HG03469 (cell line): ENCODE data around the gene RXRA.

Experiments used
- ATAC-seq: cut with Tn5 transposase; IDR thresholded peaks from one replicate; pipeline ENCODE4 v1.9.1; 2021; ENCODE audit warnings: mild to moderate bottlenecking, moderate library complexity, moderate number of reproducible peaks; ENCODE audit not compliant: unreplicated experiment

RXRA gene

DNA sequence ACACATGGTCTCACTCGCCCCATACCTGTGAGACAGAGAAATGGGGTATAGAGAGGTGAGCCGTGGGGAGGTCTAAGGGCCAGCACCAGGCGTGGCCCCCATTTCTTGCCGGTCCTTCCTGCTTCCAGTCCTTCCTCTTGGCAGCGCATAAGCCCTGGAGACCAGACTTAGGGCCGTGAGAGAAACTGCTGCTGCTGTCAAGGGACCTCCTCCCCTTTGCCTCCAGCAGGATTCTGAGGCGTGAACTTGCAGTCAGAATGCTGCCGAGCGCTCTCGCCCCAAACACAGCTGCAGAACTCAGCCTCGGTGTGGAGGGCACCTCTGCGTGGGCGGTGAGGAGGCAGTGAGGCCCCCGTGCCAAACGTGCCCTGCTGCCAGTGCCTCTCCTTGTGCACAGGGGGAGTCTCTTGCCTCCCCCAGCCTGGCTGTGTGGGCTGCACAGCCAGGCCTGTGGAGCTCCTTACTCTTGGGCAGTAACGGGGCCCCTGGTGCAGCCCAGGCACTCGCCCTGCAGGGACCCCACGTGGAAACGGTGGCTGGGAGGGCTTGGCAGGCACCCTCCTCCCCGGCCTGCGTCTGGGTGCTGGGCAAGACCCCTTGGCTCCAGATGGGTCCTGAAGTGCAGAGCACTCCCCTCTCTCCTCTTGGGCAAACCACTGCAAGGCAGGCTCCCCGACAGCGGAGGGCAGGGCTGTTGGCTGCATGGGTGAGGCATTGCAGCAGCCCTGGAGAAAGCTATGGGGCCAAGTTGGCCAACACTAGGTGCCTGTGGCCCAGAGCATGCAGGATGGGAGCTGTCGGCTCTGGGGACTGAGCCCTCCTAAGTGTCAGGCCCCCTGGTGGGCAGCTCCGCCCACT, 85.4 kb downstream of the RXRA start:
- ATAC-seq, result no peak

DNA sequence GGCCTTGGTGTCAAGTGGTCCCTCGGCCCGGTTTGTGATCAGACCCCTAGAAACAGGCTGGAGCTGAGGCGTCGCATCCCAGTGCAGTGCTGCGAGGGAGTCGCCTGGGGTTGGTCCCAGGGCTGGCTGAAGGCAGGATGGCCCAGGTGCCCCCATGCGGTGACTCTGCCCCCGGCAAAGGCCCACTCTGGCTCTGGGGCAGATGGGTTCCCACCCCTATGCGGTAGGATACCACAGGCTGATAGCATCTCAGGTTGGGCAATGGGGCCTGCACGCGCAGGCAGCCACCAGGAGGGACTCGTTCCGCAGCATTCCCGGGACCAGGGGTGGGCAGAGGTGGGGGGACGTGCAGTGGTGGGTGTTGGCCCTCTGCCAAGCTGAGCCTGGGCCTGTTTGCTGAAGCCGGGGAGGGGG, 86.0 kb downstream of the RXRA start:
- no peak for ATAC-seq

DNA sequence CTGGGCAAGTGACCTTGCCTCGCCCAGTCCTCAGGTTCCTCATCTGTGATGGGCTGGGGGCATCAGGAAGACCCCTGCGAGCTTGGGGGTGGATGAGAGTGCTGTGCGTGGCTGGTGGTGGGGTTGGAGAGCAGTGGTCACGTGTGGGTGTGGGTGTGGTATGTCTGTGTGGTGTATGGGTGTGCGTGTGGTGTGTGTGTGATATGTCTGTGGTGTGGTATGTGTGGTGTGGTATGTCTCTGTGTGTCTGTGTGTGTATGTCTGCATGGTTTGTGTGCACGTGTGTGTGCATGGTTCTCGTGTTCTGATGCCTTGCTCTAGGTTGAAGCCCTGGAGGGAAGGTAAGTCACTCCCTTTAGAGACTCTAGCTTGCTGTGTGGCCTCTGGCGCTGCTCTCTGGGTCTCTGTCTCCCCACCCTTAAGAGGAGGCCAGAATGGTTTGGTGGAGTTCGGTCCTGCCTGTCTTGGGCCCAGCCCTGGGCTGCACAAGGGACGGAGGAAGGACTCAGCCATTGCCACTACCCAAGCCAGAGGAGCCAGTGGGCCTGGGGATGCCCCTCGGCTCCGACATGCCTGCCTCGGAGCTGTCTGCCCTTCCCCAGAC, 87.0 kb downstream of the RXRA start:
- ATAC-seq, result no peak

DNA sequence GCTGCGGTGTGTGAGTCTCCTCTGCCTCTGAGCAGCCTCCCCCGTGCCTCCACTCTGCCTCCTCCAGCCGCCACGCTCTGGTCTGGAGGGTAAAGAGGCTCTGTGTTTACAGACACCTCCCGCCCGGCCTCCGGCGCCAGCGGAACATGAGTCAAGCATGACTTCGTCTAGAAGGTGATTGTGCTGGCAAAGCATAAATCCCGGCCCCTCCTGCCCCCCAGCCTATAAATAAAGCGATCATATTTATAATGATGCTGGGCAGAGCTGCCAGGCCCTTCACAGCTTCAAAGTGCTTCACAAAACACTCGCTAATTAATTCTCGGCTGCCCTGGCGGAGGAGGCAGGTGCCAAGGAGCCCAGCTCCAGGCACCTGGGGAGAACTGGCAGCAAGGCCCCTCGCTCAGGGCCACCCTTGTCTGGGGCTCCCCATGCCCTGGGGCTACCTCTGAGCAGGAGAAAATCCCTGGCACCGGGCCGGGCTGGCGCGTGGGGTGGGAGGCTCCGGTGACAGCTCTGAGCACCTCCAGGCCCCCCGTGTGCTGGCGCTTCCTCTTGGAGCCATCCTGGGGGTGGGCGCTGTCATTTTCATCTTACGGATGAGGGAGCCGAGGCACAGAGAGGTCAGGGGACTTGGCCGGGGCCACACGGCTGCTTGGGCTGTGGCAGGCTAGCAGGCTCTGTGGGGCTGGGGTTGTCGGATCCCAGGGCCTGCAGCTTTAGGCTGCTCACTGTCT, 87.8 kb downstream of the RXRA start:
- ATAC-seq, result no peak

DNA sequence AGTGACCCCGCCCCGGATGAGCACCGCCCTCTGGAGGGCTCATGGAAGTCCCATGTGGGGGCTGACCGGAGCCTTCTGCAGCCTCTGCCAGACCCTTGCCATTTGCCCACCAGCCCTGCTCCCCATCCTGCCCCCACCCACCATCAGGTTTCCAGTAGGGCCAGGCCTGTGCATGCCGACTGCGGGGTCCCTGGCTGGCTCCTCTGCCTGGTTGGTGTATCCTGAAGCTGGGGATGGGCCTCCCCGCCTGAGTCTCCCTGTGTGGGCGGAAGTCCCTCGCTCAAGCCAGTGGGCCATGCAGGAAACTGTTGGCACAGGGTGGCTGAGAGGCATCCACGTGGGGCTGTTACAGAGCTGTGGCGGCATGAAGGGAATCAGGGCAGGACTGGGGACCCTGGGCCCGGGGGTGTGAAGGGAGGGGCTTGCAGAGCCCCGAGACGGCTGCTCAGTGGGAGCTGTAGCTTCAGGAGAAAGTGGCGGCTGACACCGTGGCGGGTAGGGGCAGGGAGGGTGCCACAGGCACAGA, 88.7 kb downstream of the RXRA start:
- no peak for ATAC-seq

GRCh38 chr9:134416385-134417015, 90.2 kb downstream of the RXRA start:
- ATAC-seq, result no peak

DNA sequence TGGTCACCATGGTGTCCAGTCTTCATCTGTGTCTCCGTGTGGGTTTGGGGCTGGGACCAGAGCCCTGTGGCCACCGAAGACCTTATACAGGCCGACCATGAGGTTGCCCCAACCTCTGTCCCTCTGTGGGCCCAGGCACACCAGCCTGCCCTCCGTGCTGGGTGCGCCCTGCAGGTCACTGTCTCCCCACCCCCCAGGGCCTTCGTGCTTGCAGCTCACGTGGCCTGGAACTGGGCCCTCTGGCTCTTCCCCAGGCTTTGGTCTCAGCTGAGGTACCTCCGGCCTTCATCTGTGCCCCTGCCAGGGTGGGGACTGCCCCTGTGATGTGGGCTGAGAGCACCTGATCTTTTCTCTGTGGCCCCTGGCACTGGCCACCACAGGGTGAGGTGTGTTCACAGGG, 92.1 kb downstream of the RXRA start:
- no peak for ATAC-seq

- no peak for ATAC-seq
Observed at GRCh38 chr9:134419000-134419683, 92.9 kb downstream of the RXRA start.

- ATAC-seq, result no peak
Observed at GRCh38 chr9:134419684-134420076, 93.4 kb downstream of the RXRA start.

DNA sequence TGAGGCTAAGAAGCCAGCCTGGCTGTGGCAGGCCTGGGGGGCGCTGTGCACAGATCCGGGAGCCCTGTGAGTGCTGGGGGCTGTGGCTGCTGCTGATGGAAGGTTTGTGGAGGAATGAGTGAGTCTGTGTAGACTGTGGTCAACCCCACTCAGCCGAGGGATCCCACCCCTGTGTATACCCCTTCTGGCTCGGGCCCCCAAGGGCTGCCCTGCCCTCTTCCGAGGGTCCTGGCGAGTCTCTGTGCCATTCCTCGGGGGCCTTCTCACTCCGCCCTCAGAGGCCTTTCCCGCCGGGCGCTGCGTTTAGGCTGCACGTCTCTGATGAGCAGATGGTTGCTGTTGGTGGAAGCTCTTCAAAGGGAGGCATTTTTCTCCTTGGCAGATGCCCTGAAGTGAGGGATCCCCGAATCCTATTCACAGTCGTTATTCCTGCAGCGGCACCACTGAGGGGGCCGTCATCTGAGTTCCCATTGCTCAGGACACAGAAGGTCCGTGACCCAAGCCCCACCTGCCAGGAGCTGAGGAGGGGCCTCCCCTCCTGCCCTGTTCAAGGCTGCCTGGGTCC, 94.1 kb downstream of the RXRA start:
- ATAC-seq, result no peak

GRCh38 chr9:134420974-134421432, 94.7 kb downstream of the RXRA start:
- no peak for ATAC-seq

GRCh38 chr9:134421888-134422287, 95.6 kb downstream of the RXRA start:
- ATAC-seq, result no peak

DNA sequence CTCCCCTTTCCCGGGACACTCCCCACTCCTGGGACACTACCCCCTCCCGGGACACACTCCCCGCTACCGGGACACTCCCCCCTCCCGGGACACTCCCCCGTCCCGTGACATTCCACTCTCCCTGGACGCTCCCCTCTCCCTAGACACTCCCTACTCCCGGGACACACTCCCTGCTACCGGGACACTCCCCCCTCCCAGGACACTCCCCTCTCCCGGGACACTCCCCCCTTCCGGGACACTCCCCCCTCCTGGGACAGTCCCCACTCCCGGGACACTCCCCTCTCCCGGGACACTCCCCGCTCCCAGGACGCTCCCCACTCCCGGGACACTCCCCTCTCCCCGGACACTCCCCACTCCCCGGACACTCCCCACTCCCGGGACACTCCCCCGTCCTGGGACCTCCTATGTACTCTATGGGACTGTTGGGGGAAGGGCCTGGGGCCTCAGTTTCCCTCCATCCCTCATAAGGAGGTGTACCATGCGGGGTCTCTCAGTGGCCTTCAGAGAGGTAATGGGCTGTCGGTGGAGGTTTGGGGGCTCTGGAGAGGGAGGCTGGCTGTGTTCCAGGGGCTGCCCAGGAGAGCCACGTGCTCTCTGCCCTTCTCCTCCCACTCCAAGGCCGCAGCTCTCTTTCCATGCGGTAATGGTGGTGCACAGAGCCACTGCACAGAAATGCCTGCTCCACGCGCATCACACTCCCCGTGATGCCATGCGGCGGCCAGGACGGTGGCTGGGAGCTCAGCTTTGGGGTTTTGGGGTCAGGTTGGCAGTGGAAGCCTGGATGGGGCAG, 96.2 kb downstream of the RXRA start:
- no peak for ATAC-seq

GRCh38 chr9:134423166-134423565, 96.9 kb downstream of the RXRA start:
- no peak for ATAC-seq

DNA sequence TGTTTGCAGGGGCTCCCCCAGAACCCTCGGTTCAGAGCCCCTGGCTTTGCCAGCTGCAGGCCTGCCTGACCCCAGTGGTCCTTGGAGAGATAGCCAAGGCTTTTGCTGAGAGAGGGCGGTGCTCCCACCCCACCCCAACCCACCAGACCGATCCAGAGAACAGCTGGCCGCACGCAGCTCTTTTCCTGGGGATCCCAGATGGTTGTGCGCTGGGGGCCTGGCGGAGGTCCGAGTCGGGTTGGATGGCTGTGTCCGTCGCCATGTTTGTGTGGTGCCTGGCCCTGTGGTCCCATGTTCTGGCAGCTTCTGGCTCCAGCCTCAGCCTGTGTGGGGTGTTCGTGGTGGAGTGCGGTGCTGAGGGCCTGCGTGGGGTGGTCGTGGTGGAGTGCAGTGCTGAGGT, 97.5 kb downstream of the RXRA start:
- ATAC-seq, result no peak

- ATAC-seq, result no peak
Observed at GRCh38 chr9:134424818-134425217, 98.6 kb downstream of the RXRA start.

DNA sequence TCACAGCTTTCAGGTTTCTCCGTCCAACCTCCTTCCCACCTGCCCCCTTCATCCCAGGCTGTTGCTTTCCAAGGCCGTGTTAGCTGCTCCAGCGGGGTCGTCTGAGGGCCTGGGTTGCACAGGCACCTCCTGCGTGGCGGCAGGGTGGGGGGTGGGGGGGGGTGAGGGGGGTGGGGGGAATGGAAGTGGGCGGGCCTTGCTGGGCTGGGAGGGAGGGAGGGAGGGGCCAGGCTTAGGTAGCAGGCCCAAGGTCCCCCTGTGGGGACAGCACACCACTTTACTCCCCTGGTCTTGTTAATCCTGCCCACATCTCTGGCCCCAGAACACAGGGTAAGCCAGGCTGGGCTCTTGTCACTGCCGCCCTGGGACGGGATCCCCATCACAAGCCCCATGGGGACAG, 99.1 kb downstream of the RXRA start:
- ATAC-seq, result no peak

GRCh38 chr9:134425812-134426211, 99.6 kb downstream of the RXRA start:
- no peak for ATAC-seq

DNA sequence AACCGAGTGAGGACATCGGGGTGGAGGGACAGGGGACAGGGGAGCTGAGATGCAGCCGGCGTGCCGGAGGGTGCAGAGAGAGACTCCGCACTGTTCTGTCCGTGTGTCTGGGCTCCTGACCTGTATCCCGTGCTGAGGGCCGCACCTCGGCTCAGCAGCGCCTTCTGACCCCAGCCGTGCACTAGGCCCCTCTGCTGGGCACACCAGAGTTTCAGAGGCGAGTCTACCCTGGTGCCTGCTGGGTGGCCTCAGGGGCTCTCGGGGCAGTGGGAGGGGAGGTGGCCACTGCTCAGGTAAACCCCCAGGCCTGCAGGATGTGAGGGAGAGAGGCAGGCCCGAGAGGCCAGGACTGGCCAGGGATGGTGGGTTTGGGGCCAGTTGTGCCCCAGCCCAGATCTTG, 100.2 kb downstream of the RXRA start:
- no peak for ATAC-seq
